CD4-positive, alpha-beta T cell (primary cell): ENCODE measurements around the gene FAM3D. TPM values are rescaled to one million over a fixed set of nuclear protein-coding genes. Genes with fewer than 3 reads are reported as not detected.
"Not testable (repeated sequence)": the region's sequence is repeated elsewhere in the genome, so short reads cannot be mapped to it uniquely, and the experiment has no call there.

ENCODE experiments used
- ATAC-seq: fragments of 200-7000 bp; cut with Tn5 transposase; one replicate; pipeline ENCODE4 v1.10.0; 2022; ENCODE audit warnings: mild to moderate bottlenecking; ENCODE audit not compliant: poor library complexity
- CTCF ChIA-PET: fragments of 350-600 bp; sonication (Branson Sonifier 250); formaldehyde crosslinking; loops from one replicate; lab custom pipeline; 2021; ENCODE audit warnings: antibody characterized with exemption, inconsistent platforms; lab: Charles Lee
- POLR2A ChIA-PET: fragments of 350-600 bp; sonication (Branson Sonifier 250); formaldehyde crosslinking; loops from one replicate; lab custom pipeline; 2021; ENCODE audit warnings: antibody characterized with exemption, inconsistent platforms; lab: Charles Lee
- DNase-seq, 14 experiments: peaks; one replicate each; pipeline ENCODE4 v3.0.0-alpha.2; 2013 to 2020; ENCODE audit warnings: mixed read lengths in 2 of 14
- H3K27ac ChIP-seq, 2 donors: one replicate each; pipeline versions ENCODE4 v1.5.1 to v1.7.0; 2013; ENCODE audit warnings: low read length in 2 of 2, low read depth in 1 of 2, mild to moderate bottlenecking in 1 of 2
- H3K27me3 ChIP-seq, 2 experiments: 1 replicate in 1 of 2; 2 replicates in 1 of 2; pipeline versions ENCODE4 v1.6.1 to v1.7.0; 2013; ENCODE audit warnings: low read length in 2 of 2, control low read depth in 1 of 2, mild to moderate bottlenecking in 1 of 2, moderate library complexity in 1 of 2; ENCODE audit not compliant: insufficient read depth in 2 of 2, control insufficient read depth in 1 of 2
- H3K36me3 ChIP-seq: one replicate; pipeline ENCODE4 v1.6.1; 2013; ENCODE audit warnings: low read length, control low read depth; ENCODE audit not compliant: insufficient read depth
- H3K4me1 ChIP-seq: one replicate; pipeline ENCODE4 v1.6.1; 2013; ENCODE audit warnings: low read length, control low read depth; ENCODE audit not compliant: insufficient read depth
- H3K4me3 ChIP-seq: one replicate; pipeline ENCODE4 v1.5.1; 2013; ENCODE audit warnings: mild to moderate bottlenecking, low read length, moderate library complexity
- H3K9me3 ChIP-seq, 2 experiments: 1 replicate in 1 of 2; 2 replicates in 1 of 2; pipeline versions ENCODE4 v1.6.1 to v1.7.0; 2013; ENCODE audit warnings: low read length in 2 of 2, mild to moderate bottlenecking in 2 of 2, control low read depth in 1 of 2, moderate library complexity in 1 of 2; ENCODE audit not compliant: control insufficient read depth in 1 of 2, insufficient read depth in 1 of 2
- H3K27ac Mint-ChIP-seq: one replicate; pipeline ENCODE4 v1.8.0; 2020; ENCODE audit warnings: mixed read lengths
- H3K27me3 Mint-ChIP-seq: one replicate; pipeline ENCODE4 v1.8.0; 2021; ENCODE audit warnings: mixed read lengths
- H3K36me3 Mint-ChIP-seq: one replicate; pipeline ENCODE4 v1.8.0; 2021; ENCODE audit warnings: low read depth, mixed read lengths
- H3K4me1 Mint-ChIP-seq: one replicate; pipeline ENCODE4 v1.8.0; 2021; ENCODE audit warnings: low read depth, mixed read lengths
- H3K4me3 Mint-ChIP-seq: one replicate; pipeline ENCODE4 v1.8.0; 2020; ENCODE audit warnings: mild to moderate bottlenecking, mixed read lengths
- H3K9me3 Mint-ChIP-seq: one replicate; pipeline ENCODE4 v1.8.0; 2020; ENCODE audit warnings: mixed read lengths
- CTCF ChIP-seq: fragments of 200-600 bp; IDR thresholded peaks from one replicate; pipeline ENCODE4 v1.8.0; 2022; ENCODE audit warnings: antibody characterized with exemption, mild to moderate bottlenecking
- intact Hi-C, 2 experiments: fragments of 100-400 bp; cut with DNase I in 1 of 2; cut with micrococcal nuclease in 1 of 2; formaldehyde crosslinking; loops; one replicate each; pipeline versions ENCODE4 v1.15.1 to v1.9.0; 2023 to 2025; cut with DNase I, micrococcal nuclease
- polyA plus RNA-seq, 2 donors: library from polyadenylated mRNA; unstranded; fragments of 120-200 nt; gene quantifications; one replicate each; pipeline ENCODE4 v1.2.1, GENCODE V29; 2013
- total RNA-seq, 174 experiments: library from RNA in 2 of 174; stranded (reverse) in 2 of 174; gene quantifications; one replicate each; pipeline ENCODE4 v1.2.3 and lab custom pipeline; 2021 to 2026

The FAM3D gene
- not detected for total RNA-seq
- 0.13 TPM for polyA plus RNA-seq (2013, experiment 1 of 2)
- not detected for polyA plus RNA-seq (2013, experiment 2 of 2)
- total RNA-seq (lab: John Stamatoyannopoulos, UW): 0 to 0.08 (median 0) reads per million in 172 experiments

GRCh38 chr3:58666683-58667082, at the start of gene FAM3D:
Gene FAM3D, minus strand, starts transcription at chr3:58666774. Its CDS starts 11,211 bp downstream, at chr3:58655563.
- H3K9me3 ChIP-seq: peaks cover 0 to 7% of the 10 kb centered on the region in 2 experiments
- Mint-ChIP-seq H3K36me3 (no peaks in the 10 kb centered on the region), H3K9me3 (no peaks in the 10 kb centered on the region), H3K4me1 (no peaks in the 10 kb centered on the region), H3K4me3 (no peak within 1 kb of the TSS), H3K27ac (no peak within 1 kb of the TSS), H3K27me3 (peaks cover 4% of the 10 kb centered on the region)
- peaks cover 0 to 4% of the 10 kb centered on the region in 2 experiments for H3K27me3 ChIP-seq
- CTCF ChIA-PET: no interaction called here
- DNase-seq: peak in 2 of 14 experiments; percentile 16 to 41
- no peak for TF ChIP-seq CTCF
- no peaks in the 10 kb centered on the region for H3K4me1 ChIP-seq
- no peaks in the 10 kb centered on the region for H3K36me3 ChIP-seq
- no peak within 1 kb of the TSS for H3K4me3 ChIP-seq
- H3K27ac ChIP-seq: no peak within 1 kb of the TSS
- intact Hi-C loops: no loop called here
- POLR2A ChIA-PET: no interaction called here
- no peak for ATAC-seq

DNA sequence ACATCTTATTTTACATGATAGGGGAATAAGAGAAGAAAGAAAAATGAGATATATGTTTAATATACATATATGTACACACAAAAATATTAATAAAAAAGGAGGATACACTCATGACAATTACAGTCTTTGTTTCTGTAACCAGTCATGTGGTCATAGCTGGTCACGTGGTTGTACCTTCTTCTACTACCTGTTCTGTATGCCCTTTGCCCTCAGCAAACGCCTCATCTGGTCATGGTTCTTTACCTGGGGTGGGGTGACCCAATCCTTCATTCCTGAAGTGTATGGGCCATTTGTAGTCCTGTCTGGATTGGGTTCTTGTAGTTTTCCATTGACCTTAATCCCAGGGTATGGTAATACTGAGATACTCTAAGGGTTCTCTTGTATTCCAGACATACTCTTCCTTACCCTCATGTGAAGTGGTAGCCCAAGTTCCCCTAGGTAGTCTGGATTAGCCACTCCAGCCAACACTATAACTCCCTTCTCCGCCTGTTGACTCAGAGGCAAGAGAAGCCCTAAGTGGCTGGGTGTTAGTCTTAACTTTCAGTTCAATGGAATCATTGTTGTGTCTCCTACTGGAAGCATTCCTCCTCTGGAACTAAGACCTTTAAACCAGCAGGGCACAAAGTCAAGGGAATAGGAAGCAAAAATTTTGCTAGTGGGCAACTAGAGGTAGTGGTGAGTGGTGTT, 47.3 kb upstream of the FAM3D start:
- no peak overlapping the region for H3K27ac Mint-ChIP-seq
- Histone ChIP-seq H3K9me3 (peaks cover 0 to 5% of the 10 kb centered on the region in 2 experiments), H3K27ac (no peak overlapping the region), H3K36me3 (no peaks in the 10 kb centered on the region), H3K4me3 (no peak overlapping the region), H3K4me1 (no peaks in the 10 kb centered on the region), H3K27me3 (no peaks in the 10 kb centered on the region)
- no peak for DNase-seq
- no peaks in the 10 kb centered on the region for H3K4me1 Mint-ChIP-seq
- no peaks in the 10 kb centered on the region for H3K36me3 Mint-ChIP-seq
- no peak overlapping the region for H3K4me3 Mint-ChIP-seq
- no peaks in the 10 kb centered on the region for H3K9me3 Mint-ChIP-seq
- ChIA-PET CTCF (no interaction called here), POLR2A (no interaction called here)
- intact Hi-C loops: no loop called here
- TF ChIP-seq CTCF: no peak
- H3K27me3 Mint-ChIP-seq: no peaks in the 10 kb centered on the region
- no peak for ATAC-seq

GRCh38 chr3:58711871-58712270, 45.3 kb upstream of the FAM3D start:
- Histone ChIP-seq H3K4me1 (no peaks in the 10 kb centered on the region), H3K27me3 (no peaks in the 10 kb centered on the region), H3K9me3 (peaks cover 0 to 5% of the 10 kb centered on the region in 2 experiments), H3K4me3 (no peak overlapping the region), H3K27ac (no peak overlapping the region), H3K36me3 (no peaks in the 10 kb centered on the region)
- ATAC-seq (no peak), DNase-seq (no peak)
- intact Hi-C loops: no loop called here
- Mint-ChIP-seq H3K4me1 (no peaks in the 10 kb centered on the region), H3K27ac (no peak overlapping the region), H3K27me3 (no peaks in the 10 kb centered on the region), H3K9me3 (no peaks in the 10 kb centered on the region), H3K36me3 (no peaks in the 10 kb centered on the region), H3K4me3 (no peak overlapping the region)
- ChIA-PET CTCF (no interaction called here), POLR2A (no interaction called here)
- TF ChIP-seq CTCF: no peak

- H3K4me1 Mint-ChIP-seq, POLR2A ChIA-PET, H3K9me3 ChIP-seq, CTCF ChIA-PET, H3K9me3 Mint-ChIP-seq, H3K36me3 Mint-ChIP-seq, H3K27me3 ChIP-seq, H3K4me1 ChIP-seq, H3K4me3 Mint-ChIP-seq, H3K36me3 ChIP-seq, H3K27ac ChIP-seq, H3K27ac Mint-ChIP-seq, H3K27me3 Mint-ChIP-seq, intact Hi-C loops, DNase-seq, H3K4me3 ChIP-seq, ATAC-seq: not testable (repeated sequence)
Observed at GRCh38 chr3:58708983-58709382, 42.4 kb upstream of the FAM3D start.
